GM19328 (cell line): ENCODE measurements around the gene TMEM201.

ENCODE experiments used
- ATAC-seq: cut with Tn5 transposase; IDR thresholded peaks from one replicate; pipeline ENCODE4 v1.9.1; 2021; ENCODE audit warnings: mild to moderate bottlenecking, moderate library complexity; ENCODE audit not compliant: unreplicated experiment

TMEM201 gene

DNA sequence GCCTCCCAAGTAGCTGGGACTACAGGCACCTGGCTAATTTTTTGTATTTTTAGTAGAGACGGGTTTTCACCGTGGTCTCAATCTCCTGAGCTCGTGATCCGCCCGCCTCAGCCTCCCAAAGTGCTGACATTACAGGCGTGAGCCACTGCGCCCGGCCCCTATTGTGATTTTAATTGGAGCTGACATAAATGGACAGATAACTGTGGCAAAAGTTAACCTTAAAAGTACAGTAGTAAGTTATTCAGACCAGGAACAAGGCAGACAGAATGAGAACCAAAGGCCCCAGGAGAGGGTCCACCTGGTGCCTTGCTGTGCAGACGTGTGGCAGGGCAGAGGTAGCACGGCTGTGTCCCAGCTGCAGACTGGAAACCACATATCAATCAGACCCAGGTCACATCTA is 11.0 kb downstream of the TMEM201 start:
- ATAC-seq, result no peak

DNA sequence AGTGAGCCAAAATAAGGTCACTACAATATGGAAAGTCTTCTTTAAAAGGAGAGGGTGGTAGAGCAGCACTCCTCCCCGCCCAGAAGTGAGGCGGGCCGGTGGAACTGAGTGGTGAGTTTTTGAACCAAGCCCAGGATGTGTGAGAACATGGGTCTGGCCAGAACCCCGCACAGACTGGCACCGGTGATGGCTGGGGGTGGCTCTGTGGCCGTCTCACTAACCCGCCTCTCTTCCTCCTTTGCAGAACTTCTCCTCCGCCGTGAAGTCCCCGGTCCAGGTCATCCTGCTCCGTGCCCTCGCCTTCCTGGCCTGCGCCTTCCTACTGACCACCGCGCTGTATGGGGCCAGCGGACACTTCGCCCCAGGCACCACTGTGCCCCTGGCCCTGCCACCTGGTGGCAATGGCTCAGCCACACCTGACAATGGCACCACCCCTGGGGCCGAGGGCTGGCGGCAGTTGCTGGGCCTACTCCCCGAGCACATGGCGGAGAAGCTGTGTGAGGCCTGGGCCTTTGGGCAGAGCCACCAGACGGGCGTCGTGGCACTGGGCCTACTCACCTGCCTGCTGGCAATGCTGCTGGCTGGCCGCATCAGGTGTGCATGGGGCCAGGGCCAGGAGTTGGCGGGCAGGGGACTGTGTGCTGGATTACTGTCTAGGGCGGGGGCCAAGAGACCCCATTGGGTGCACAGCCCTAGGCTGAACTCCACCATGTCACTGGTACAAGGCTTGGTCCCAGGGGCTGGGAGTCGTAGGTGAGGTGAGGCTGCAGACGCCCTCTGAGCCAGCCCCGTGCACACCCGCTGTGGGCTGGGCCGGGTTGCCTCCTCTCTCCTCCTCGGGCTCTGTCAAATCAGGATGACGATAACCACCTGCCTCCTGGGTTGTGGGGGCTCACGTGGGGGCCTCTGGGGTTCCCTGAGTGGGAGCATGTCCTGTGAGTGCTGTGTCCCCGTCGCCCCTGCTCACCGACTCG is 12.4 kb downstream of the TMEM201 start:
- no peak for ATAC-seq

DNA sequence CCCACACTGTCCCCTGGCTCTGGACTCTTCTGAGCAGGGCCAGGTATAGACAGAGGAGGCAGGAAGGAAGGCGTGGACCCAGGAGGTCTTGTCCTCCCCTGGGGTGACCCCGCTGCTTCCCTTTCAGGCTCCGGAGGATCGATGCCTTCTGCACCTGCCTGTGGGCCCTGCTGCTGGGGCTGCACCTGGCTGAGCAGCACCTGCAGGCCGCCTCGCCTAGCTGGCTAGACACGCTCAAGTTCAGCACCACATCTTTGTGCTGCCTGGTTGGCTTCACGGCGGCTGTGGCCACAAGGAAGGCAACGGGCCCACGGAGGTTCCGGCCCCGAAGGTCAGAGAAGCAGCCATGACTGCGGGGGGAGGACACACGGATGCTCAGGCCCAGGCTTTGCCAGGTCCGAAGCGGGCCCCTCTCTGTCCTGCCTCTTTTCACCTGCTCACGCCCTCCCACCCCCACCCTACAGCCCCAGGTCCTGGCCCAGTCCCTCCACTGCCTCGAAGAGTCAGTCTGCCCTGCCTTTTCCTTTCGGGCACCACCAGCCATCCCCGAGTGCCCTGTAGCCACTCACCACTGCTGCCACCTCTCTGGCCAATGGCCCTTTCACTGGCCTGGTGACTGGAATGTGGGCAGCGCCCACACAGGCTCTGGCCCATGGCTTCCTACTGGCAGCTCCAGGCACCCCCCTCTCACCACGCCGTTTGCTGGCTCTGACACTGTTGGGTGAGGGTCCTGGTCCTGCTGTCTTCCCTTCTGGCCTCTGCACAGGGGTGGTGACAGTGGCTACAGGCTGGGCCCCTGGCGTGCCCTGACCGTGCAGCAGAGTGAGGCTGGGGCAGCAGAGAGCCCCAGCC is 13.5 kb downstream of the TMEM201 start:
- no peak for ATAC-seq

DNA sequence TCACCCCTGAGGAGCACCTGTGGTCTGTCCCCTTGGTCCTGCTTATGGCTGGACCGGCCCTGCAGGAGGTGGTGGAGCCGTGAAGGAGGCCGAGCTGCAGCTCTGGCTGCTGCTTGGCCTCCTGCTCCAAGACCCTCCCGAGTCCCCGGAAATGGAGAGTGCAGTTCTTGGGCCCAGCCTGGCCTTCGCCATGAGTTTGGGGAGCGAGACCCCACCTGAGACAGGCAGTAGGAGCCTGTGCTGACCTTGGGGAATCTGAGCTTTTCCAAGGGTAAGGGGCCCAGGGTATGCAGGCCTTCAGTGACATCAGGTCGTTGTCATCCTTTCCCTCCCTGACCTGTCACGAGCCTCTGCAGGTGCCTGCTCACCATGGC is 14.1 kb downstream of the TMEM201 start:
- no peak for ATAC-seq

DNA sequence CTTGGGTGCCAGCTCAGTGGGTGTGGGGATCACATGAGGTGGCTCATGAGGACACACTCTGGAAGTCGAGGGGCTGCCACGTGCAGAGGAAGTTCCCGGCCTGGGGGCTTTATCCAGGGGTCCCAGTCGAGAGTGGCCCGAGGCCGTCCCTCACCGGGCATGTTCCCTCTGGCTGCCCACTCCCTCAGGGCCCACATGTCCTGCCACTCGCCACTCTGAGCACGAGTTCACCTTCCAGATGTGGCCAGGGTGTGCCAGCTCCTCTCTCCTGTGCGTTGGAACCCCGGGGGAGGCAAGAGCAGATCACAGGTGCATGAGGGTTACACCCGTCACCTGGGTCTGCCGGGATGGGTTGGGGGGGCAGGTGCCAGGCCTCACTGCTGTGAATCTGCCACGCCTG is 14.6 kb downstream of the TMEM201 start:
- no peak for ATAC-seq

DNA sequence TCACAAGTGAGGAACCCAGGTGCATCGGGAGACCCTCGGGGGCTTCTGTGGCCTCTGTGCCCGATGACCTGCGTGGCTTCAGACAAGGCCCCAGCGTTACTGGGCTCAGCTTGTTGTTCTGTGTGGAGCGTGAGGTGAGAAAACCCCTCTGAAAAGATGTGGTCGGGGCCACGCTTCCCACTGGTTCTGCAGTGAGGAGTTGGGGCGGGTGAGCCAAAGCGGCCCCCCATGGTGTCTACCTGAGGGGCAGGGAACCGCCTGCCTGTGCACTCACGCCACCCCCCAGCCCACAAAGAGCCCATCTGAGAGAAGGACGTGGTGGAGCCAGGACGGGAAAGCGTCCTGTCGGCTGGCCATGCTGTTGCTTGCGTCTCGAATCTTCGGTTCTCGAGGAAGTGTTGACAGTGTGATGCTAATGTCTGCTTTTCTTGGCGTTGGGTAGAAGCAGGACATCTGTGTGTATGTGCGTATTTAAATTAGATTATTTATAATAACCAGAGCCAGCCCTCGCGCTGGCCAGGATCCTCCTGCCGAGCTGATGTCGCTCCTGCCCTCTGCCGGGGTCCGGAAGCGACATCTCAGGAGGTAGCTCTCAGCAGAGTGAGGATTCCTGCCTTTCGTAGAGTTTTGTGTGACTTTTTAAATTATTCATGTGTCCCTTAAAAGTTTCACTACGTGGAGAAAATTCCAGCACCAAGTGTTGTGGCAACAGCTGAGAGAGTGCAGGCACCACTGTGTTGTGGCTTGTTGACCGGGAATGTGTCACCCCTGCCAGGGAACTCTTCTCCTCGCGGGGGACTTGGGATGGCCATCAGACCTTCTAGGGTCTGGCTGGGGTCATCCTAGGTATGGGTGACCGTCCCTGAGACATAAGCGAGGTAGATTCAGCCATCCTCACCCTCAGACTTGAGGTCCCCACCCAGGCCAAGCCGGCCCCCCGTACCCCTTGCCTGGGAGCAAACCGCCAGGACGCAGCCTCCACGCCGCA is 15.3 kb downstream of the TMEM201 start:
- ATAC-seq, result no peak

DNA sequence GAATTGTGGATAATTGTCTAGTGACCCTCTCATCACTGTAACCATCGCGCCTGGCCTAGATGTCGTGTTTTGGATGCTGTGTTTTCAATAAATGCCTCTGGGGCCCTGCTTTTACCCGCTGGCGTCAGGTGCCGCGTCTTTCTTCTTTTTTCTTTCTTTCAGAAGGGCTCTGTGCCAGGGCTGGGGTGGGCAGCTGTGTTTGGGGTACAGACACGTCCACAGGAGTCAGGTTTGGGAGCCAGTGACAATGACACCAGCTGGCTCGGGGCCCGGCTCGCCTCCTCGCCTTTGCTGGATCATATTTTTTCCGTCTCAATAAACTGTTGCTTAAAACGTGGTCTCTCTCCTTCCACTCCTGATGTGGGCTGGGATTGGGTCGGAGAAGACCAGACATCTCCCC is 16.1 kb downstream of the TMEM201 start:
- no peak for ATAC-seq

DNA sequence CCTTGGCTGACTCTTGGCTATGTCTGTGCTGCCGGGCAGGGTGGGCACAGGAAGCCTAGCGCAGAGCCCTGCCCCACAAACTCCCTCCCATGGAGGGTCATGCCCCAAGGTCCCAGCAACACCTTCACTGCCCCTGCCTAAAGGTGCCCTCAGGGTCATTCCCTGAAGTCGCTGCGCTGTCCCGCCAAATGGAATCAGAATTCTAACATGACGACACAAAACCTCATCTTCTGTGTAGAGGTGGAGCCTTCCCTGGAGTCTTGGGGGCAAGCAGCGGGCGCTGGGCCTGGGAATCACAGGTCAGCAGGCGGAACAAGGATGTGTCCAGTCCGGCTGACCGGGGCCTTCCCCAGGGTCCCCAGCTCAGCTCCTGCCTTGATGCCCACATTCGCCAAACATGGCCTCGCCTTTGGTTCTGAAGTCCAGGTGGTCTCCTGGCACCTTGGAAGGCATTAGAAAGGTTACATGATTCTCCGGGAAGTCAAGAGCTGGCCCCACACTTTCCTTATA is 17.3 kb downstream of the TMEM201 start:
- no peak for ATAC-seq

DNA sequence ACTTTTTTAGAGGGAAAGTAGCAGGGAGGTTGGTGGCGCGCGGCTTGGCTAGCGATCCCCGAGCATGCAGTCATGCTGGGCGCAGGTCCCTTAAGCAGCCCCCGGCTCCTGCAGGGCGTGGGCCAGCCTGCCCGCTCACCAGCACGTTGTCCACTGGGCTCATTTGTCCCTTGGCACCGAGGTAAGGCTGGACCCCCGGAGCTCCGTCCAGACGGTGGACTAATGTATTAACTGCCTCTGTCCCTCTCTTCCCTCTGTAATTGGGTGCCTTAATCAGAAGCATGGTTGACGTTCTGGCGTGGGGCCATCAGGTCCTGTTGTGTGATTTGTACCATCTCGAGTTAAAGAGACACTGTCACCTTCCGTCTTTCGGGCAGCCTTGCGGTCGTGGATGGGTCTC is 17.7 kb downstream of the TMEM201 start:
- no peak for ATAC-seq

DNA sequence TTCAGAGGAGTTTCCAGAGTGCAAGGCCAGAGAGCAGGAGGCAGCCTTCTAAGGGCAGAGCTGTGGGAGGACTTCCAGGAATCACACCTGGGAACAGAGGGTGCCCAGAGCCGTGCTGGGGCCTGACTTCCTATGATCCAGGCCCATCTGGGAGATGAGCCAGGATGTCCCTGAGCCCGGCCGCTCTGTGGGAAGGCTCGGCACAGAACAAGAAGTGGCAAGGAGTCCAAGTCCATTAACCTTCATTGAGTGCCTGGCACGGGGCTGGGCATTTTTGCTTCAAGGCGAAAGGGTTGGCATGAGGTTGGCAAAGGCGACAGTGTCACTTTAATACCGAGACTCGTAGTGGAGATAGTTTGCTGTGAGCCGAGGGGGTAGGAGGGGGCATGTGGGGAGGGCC is 18.2 kb downstream of the TMEM201 start:
- no peak for ATAC-seq

DNA sequence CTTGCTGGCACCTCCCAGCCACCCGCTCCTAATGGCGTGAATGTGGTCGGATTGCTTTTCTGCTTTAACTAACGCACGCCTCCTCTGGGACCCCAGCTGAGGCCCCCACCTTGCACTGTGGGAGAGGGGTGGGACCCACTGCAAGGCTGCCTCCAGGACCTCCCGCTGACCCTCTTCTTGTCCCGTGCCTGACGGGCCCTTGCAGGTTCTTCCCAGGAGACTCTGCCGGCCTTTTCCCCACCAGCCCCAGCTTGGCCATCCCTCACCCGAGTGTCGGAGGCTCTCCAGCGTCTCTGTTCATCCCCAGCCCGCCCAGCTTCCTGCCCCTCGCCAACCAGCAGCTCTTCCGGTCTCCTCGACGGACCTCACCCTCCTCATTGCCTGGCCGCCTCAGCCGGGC is 18.6 kb downstream of the TMEM201 start:
- ATAC-seq, result no peak

DNA sequence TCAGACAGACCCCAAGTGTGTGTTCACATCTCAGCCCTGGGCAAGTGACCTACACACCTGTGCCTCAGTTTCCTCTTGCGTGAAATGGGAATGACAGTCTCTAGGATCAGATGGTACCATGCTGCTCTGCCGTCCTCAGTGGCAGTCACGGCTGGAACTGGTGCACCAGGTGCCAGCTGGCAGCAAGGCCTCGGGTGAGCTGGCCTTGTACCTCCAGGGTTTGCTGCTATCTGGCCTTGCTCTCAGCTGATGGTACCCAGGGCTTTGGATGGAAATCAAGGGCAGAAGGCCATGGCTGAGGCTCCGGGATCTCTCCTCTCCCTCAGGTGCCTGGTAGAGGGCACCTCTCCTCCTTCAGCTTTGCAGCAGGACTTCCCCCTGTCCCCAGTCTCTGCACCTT is 21.3 kb downstream of the TMEM201 start:
- no peak for ATAC-seq

DNA sequence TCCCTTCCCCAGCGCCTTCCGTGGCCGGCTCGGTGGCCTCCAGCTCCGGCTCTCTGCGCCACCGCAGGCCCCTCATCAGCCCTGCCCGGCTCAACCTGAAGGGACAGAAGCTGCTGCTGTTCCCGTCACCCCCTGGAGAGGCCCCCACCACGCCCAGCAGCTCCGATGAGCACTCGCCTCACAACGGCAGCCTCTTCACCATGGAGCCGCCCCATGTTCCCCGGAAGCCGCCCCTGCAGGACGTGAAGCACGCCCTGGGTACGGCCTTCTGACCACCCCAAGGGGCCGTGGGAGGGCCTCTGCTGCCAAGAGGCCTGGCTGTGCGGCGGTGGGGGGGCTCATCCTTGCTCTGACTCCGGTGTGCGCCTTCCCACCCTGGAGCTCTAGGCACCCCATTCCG is 21.8 kb downstream of the TMEM201 start:
- no peak for ATAC-seq

DNA sequence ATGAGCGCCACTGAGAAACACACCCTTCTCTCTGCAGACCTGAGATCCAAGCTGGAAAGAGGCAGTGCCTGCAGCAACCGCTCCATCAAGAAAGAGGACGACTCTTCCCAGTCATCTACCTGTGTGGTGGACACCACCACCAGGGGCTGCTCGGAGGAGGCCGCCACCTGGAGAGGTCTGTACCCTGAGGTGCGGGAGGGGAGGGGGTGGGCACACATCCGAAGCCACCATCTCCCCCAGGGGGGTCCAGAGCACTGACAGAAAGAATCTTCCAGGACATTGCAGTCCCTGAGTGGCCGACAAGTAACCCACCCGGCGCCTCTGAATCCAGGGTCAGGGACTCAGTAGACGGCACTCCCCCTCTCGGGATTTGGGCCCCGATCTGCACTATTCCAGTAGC is 23.0 kb downstream of the TMEM201 start:
- ATAC-seq, result no peak

DNA sequence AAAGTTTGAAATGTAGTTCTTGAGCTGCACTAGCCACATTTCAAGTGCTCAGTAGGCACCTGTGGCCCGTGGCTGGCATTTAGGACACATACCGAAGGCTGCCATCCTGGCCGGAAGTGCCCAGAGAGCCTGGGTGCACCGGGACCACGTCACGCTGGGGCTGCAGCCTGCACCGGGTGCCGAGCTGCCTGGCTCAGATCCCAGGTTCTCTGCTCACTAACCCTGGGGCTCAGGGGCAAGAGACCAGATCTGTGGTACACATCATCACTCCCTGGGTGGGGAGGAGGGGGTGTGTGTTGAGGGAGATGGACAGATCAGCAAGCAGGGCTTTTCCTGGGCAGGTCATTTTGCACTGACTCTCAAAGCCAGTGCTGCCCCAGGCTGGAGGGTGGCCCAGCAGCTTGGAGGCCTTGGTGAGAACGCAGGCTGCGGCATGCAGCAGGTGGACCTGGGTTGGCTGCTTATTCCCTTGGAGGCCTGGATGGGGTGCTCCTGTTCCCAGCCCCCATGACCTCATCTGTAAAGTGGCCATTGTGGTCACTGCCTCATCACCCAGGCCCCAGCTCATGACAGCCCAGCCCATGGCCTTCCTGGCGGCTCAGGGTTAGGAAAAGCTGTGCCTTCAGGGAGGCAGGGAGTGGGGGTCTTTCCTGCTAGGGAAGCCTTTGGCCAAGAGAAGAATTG is 23.6 kb downstream of the TMEM201 start:
- ATAC-seq, result no peak

DNA sequence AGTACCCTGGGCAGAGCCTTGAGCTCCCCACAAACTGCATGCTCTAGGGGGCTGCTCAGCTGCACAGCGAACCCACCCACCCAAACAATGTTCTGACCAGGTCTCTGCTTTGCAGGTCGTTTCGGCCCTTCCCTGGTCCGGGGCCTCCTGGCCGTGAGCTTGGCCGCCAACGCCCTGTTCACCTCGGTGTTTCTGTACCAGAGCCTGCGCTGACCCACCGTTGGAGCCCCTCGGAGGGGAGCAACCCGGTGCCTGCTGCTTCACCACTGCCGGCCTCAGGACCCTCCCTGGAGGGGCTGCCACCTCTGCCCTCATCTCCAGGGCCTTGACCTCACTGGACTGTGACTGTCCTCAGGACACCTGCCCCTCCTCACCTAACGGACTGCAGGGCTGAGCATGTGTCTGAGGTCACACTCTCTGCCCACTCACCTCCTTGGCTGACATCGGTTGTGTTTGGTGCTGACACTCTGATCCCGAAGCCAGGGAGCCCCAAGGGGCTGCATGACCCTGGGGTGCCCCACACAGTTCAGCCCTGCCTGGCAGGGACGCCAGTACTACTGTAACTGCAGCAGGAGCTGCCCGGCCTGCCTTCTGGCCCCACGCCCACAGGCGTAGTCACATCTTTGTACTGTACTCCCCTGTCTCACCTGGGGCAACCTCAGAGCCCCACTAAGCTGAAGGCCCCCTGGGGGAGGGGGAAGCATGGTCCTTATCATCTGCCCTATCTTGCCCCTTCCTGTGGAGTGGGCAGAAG is 24.3 kb downstream of the TMEM201 start:
- no peak for ATAC-seq

DNA sequence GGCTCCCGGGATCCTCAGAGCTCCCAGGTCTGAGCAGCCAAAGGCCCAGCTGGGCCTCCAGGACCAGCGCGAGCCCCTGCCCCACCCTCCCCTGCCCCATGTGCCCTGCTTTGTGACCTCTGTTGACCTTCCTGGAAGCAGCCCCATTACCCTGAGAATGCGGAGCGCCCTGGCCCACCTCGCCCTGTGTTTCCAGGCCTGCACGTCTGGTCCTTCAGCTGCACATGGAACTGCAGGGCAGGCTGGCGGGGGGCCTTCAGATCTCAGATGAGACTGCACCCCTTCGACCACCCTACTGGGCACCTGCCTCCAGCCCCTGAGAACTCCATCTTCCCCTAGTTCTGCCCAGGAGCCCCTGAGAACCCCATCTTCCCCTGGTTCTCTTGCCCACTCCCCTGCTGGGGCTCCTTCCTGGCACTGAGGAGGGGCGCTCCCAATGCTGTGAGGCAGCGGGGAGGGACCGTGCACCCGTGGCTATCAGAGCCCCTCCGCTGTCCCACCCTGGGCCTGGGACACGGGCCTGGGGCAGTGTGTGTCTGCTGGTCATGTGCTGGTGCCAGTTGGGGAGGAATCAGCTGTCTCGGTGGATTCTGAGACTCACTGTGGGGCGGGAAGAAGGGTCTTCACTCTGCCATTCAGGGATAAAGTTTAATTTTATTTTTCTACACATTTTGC is 25.1 kb downstream of the TMEM201 start:
- ATAC-seq, result no peak

DNA sequence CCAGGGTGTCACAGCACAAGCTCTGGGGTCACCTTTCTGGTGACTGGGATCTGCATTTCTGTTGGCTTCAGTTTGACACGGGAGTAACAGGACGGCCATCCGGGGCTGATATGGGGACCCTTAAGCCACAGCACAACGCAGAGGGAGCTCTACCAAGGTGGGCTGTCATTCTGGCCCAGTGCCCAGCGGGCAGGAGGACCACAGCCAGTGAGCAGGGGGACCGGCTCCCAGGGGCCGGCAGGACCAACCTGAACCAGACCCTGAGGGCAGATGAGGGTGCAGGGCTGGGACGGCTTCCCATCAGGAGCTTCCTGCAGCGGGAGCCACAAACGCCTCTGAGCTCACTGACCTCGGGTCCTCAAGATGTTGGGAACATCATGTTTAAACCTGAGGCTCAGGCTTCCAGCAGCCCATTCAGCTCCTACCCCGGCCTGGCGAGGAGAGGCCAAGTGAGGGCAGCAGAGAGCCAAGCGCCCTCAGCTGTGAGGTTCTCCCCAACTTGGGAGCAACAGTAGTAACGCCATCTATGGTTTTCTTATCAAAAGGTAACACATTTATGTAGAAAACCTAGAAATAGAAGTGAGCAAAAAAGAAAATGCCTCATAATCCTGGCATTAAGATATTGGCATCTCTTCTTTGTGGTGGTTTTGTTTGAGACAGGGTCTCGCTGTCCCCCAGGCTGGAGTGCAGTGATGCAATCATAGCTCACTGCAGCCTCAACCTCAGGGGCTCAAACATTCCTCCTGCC is 26.8 kb downstream of the TMEM201 start:
- no peak for ATAC-seq
